Liver (tissue), 9 donors: Measurements from ENCODE around the gene KCTD16. TPM values are rescaled to one million over a fixed set of nuclear protein-coding genes. Genes with fewer than 3 reads are reported as not detected.

ENCODE experiments used
- DNase-seq: peaks from one replicate; pipeline ENCODE4 v3.0.0-alpha.2; 2017; ENCODE audit warnings: low spot score
- H3K27ac ChIP-seq, 2 donors: one replicate each; pipeline ENCODE4 v1.7.0; 2013; ENCODE audit warnings: inconsistent platforms in 2 of 2, low read length in 2 of 2, control low read depth in 1 of 2, low read depth in 1 of 2, mild to moderate bottlenecking in 1 of 2
- H3K27me3 ChIP-seq, 4 donors: one replicate each; pipeline versions ENCODE4 v1.6.1 to v1.7.0; 2013; ENCODE audit warnings: low read length in 3 of 4, inconsistent platforms in 1 of 4, mild to moderate bottlenecking in 1 of 4, moderate library complexity in 1 of 4; ENCODE audit not compliant: control insufficient read depth in 4 of 4, insufficient read depth in 4 of 4
- H3K36me3 ChIP-seq, 4 donors: one replicate each; pipeline versions ENCODE4 v1.6.1 to v1.7.0; 2013; ENCODE audit warnings: low read length in 3 of 4, mild to moderate bottlenecking in 3 of 4, low read depth in 1 of 4, moderate library complexity in 1 of 4; ENCODE audit not compliant: control insufficient read depth in 4 of 4, insufficient read depth in 3 of 4
- H3K4me1 ChIP-seq, 4 donors: one replicate each; pipeline versions ENCODE4 v1.6.1 to v1.7.0; 2013; ENCODE audit warnings: low read length in 3 of 4, mild to moderate bottlenecking in 3 of 4, moderate library complexity in 1 of 4; ENCODE audit not compliant: control insufficient read depth in 4 of 4, insufficient read depth in 4 of 4
- H3K4me3 ChIP-seq, 3 donors: one replicate each; pipeline versions ENCODE4 v1.6.1 to v1.7.0; 2013; ENCODE audit warnings: low read length in 3 of 3, control low read depth in 1 of 3, low read depth in 1 of 3, mild to moderate bottlenecking in 1 of 3
- H3K9ac ChIP-seq, 2 donors: one replicate each; pipeline ENCODE4 v1.7.0; 2013; ENCODE audit warnings: low read length in 2 of 2, mild to moderate bottlenecking in 2 of 2, moderate library complexity in 2 of 2, control low read depth in 1 of 2, low read depth in 1 of 2
- H3K9me3 ChIP-seq, 4 donors: one replicate each; pipeline versions ENCODE4 v1.6.1 to v1.7.0; 2013; ENCODE audit warnings: low read length in 3 of 4; ENCODE audit not compliant: control insufficient read depth in 4 of 4
- FOXA1 ChIP-seq: IDR thresholded peaks from 2 replicates; pipeline ENCODE4 v1.6.1; 2016; ENCODE audit warnings: antibody characterized with exemption
- FOXA2 ChIP-seq: IDR thresholded peaks from 2 replicates; pipeline ENCODE4 v1.6.1; 2016; ENCODE audit warnings: antibody characterized with exemption
- GABPA ChIP-seq, 2 donors: IDR thresholded peaks in 1 of 2; conservative IDR thresholded peaks in 1 of 2; 2 replicates each; pipeline ENCODE4 v1.6.1; 2016; ENCODE audit warnings: antibody characterized with exemption in 2 of 2, mild to moderate bottlenecking in 1 of 2, moderate library complexity in 1 of 2
- HNF4A ChIP-seq, 2 donors: conservative IDR thresholded peaks; 2 replicates each; pipeline ENCODE4 v1.6.1; 2016; ENCODE audit warnings: antibody characterized with exemption in 2 of 2, mild to moderate bottlenecking in 2 of 2
- HNF4G ChIP-seq: IDR thresholded peaks from 2 replicates; pipeline ENCODE4 v1.6.1; 2016; ENCODE audit warnings: antibody characterized with exemption
- JUND ChIP-seq, 2 donors: IDR thresholded peaks; 2 replicates each; pipeline ENCODE4 v1.6.1; 2016; ENCODE audit warnings: antibody characterized with exemption in 2 of 2
- NR2F2 ChIP-seq: IDR thresholded peaks from 2 replicates; pipeline ENCODE4 v1.6.1; 2016; ENCODE audit warnings: antibody characterized with exemption
- RAD21 ChIP-seq, 2 donors: IDR thresholded peaks; 2 replicates each; pipeline ENCODE4 v1.6.1; 2016; ENCODE audit warnings: antibody characterized with exemption in 2 of 2, mild to moderate bottlenecking in 2 of 2
- RXRA ChIP-seq, 2 donors: IDR thresholded peaks; 2 replicates each; pipeline ENCODE4 v1.6.1; 2017 to 2018; ENCODE audit warnings: antibody characterized with exemption in 2 of 2, mild to moderate bottlenecking in 1 of 2
- SP1 ChIP-seq: IDR thresholded peaks from 2 replicates; pipeline ENCODE4 v1.6.1; 2018; ENCODE audit warnings: antibody characterized with exemption, mild to moderate bottlenecking
- TAF1 ChIP-seq: conservative IDR thresholded peaks from 2 replicates; pipeline ENCODE4 v1.6.1; 2016; ENCODE audit warnings: antibody characterized with exemption, mild to moderate bottlenecking
- YY1 ChIP-seq: IDR thresholded peaks from 2 replicates; pipeline ENCODE4 v1.6.1; 2016; ENCODE audit warnings: antibody characterized with exemption, mild to moderate bottlenecking
- WGBS: extraction: QIAGEN DNeasy Blood & Tissue Kit; methylation state at CpG from one replicate; pipeline ENCODE4 v1.1.7; 2013; 5-methylcytosine and 5-hydroxymethylcytosine counted together
- polyA plus RNA-seq, 2 donors: library from polyadenylated mRNA; stranded (reverse) in 1 of 2; unstranded in 1 of 2; fragments of 200-250 nt in 1 of 2; fragments of >200 nt in 1 of 2; fragmentation: Nextera tagmentation in 1 of 2; extraction: Ambion mirVana in 1 of 2; gene quantifications; one replicate each; pipeline versions ENCODE4 v1.2.1 to v1.2.3, GENCODE V29; 2013 to 2015
- total RNA-seq, 2 donors: library from RNA; depleted of rRNA; stranded (reverse); fragments of >200 nt; gene quantifications; one replicate each; pipeline ENCODE4 v1.2.3, GENCODE V29; 2014
- TF ChIP-seq, protein P1 (sequence below): IDR thresholded peaks from 2 replicates; pipeline ENCODE4 v1.6.1; 2016; ENCODE audit warnings: antibody characterized with exemption
- TF ChIP-seq, protein P2 (sequence below): IDR thresholded peaks from 2 replicates; pipeline ENCODE4 v1.6.1; 2016; ENCODE audit warnings: antibody characterized with exemption
- TF ChIP-seq, protein P3 (sequence below): fragments of 150-350 bp; IDR thresholded peaks from 2 replicates; pipeline ENCODE4 v1.5.1; 2017; ENCODE audit warnings: improper control_type of control experiment, low read depth, low read length; ENCODE audit not compliant: missing input control
- TF ChIP-seq, protein P4 (sequence below): IDR thresholded peaks from 2 replicates; pipeline ENCODE4 v1.6.1; 2016; ENCODE audit warnings: antibody characterized with exemption, mild to moderate bottlenecking
- donor health status: healthy.
- donor health status: healthy.
- donor health status: healthy.
- donor health status: healthy.
- donor health status: healthy.

Gene KCTD16
- total and polyA plus RNA-seq, 4 donors, result under 0.01 to 0.05 (median 0.01) TPM; not detected in 1

DNA sequence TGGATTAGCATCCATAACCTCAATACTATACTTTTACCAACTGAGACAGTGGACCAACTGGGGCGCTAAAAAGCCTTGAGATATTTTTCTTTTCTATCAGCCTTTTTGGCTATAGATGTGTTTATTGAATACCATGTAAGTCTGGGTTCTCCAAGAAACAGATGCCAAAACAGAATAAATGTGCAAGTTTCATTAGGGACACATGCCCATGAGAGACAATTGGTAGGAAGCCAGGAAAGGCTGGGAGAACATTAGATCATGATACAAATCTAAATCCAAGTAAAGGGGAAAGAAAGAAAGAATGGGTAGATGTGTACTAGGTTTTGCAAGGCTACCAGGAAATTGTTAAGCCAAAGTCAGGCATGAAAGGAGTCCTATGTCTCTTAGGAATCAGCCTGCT is 152.5 kb downstream of the KCTD16 start:
- Histone ChIP-seq H3K27ac (no peak overlapping the region), H3K9me3 (no peaks in the 10 kb centered on the region), H3K27me3 (no peaks in the 10 kb centered on the region), H3K9ac (no peak overlapping the region), H3K4me3 (no peak overlapping the region), H3K4me1 (no peaks in the 10 kb centered on the region), H3K36me3 (no peaks in the 10 kb centered on the region)
- DNase-seq, result no peak
- TF ChIP-seq RXRA (IDR thresholded peaks at IDR 0.05) (no peak), RAD21 (IDR thresholded peaks at IDR 0.05) (no peak), HNF4G (no peak), YY1 (no peak), JUND (IDR thresholded peaks at IDR 0.05) (no peak), GABPA (IDR thresholded peaks at IDR 0.05 in 1 of 2, conservative IDR thresholded peaks at IDR 0.05 in 1 of 2) (no peak), FOXA1 (no peak), SP1 (no peak), TAF1 (no peak), FOXA2 (no peak)
- TF ChIP-seq, protein P1, sequence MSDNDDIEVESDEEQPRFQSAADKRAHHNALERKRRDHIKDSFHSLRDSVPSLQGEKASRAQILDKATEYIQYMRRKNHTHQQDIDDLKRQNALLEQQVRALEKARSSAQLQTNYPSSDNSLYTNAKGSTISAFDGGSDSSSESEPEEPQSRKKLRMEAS, result no peak
- TF ChIP-seq, protein P2, sequence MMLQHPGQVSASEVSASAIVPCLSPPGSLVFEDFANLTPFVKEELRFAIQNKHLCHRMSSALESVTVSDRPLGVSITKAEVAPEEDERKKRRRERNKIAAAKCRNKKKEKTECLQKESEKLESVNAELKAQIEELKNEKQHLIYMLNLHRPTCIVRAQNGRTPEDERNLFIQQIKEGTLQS, result no peak
- TF ChIP-seq, protein P3, sequence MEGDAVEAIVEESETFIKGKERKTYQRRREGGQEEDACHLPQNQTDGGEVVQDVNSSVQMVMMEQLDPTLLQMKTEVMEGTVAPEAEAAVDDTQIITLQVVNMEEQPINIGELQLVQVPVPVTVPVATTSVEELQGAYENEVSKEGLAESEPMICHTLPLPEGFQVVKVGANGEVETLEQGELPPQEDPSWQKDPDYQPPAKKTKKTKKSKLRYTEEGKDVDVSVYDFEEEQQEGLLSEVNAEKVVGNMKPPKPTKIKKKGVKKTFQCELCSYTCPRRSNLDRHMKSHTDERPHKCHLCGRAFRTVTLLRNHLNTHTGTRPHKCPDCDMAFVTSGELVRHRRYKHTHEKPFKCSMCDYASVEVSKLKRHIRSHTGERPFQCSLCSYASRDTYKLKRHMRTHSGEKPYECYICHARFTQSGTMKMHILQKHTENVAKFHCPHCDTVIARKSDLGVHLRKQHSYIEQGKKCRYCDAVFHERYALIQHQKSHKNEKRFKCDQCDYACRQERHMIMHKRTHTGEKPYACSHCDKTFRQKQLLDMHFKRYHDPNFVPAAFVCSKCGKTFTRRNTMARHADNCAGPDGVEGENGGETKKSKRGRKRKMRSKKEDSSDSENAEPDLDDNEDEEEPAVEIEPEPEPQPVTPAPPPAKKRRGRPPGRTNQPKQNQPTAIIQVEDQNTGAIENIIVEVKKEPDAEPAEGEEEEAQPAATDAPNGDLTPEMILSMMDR, result no peak
- WGBS, result 91% methylated on average over 1 of the region's 1 CpG

DNA sequence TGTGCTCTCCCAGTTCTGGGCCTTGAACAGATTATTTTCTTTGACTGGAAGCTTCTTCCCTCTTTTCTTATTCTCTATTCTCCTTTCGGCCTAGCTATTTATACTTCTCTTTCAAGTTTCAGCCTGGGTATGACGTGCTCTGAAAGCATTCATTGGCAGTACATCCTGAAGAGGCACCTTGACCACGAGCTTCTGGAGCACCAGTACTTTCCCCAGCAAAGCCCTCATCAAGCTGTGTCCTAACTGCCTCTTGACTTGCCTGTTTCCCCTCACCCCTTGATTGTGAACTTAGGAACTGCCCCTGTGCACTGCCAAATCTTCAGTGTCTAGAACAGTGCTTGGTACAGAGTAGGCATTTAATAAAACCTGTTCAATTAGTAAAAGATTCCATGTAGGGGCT is 154.9 kb downstream of the KCTD16 start:
- DNase-seq, result no peak
- Histone ChIP-seq H3K9me3 (no peaks in the 10 kb centered on the region), H3K9ac (no peak overlapping the region), H3K27ac (no peak overlapping the region), H3K27me3 (no peaks in the 10 kb centered on the region), H3K36me3 (no peaks in the 10 kb centered on the region), H3K4me1 (no peaks in the 10 kb centered on the region), H3K4me3 (no peak overlapping the region)
- 88% methylated on average over 3 of the region's 3 CpGs for WGBS
- no peak for TF ChIP-seq NR2F2
- TF ChIP-seq, protein P2, result no peak
- TF ChIP-seq JUND (IDR thresholded peaks at IDR 0.05), result no peak

DNA sequence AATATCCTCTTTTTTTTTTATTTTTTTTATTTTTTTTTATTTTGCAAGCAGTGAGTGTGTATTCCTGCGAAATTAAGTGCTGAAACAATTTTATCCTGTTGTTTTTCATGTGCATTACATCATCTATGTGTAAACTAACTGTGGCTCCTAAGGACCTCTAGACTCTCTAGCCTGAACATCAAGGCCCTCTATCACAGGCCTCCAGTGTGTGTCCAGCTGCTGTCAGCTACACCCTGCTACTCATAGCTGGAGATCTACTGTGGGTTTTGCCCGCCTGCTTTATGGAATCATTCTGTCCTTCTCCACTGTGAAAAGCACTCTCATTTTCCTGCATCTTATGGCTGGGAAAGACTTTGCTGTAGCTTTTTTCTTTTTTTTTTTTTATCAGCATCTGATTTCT is 157.8 kb downstream of the KCTD16 start:
- Histone ChIP-seq H3K9me3 (no peaks in the 10 kb centered on the region), H3K27ac (no peak overlapping the region), H3K9ac (no peak overlapping the region), H3K36me3 (no peaks in the 10 kb centered on the region), H3K4me3 (no peak overlapping the region), H3K4me1 (no peaks in the 10 kb centered on the region), H3K27me3 (no peaks in the 10 kb centered on the region)
- no peak for TF ChIP-seq GABPA (IDR thresholded peaks at IDR 0.05 in 1 of 2, conservative IDR thresholded peaks at IDR 0.05 in 1 of 2)
- TF ChIP-seq JUND (IDR thresholded peaks at IDR 0.05), result no peak
- TF ChIP-seq, protein P3, result no peak
- no peak for TF ChIP-seq SP1
- TF ChIP-seq, protein P4, sequence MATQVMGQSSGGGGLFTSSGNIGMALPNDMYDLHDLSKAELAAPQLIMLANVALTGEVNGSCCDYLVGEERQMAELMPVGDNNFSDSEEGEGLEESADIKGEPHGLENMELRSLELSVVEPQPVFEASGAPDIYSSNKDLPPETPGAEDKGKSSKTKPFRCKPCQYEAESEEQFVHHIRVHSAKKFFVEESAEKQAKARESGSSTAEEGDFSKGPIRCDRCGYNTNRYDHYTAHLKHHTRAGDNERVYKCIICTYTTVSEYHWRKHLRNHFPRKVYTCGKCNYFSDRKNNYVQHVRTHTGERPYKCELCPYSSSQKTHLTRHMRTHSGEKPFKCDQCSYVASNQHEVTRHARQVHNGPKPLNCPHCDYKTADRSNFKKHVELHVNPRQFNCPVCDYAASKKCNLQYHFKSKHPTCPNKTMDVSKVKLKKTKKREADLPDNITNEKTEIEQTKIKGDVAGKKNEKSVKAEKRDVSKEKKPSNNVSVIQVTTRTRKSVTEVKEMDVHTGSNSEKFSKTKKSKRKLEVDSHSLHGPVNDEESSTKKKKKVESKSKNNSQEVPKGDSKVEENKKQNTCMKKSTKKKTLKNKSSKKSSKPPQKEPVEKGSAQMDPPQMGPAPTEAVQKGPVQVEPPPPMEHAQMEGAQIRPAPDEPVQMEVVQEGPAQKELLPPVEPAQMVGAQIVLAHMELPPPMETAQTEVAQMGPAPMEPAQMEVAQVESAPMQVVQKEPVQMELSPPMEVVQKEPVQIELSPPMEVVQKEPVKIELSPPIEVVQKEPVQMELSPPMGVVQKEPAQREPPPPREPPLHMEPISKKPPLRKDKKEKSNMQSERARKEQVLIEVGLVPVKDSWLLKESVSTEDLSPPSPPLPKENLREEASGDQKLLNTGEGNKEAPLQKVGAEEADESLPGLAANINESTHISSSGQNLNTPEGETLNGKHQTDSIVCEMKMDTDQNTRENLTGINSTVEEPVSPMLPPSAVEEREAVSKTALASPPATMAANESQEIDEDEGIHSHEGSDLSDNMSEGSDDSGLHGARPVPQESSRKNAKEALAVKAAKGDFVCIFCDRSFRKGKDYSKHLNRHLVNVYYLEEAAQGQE, result no peak
- no peak for TF ChIP-seq YY1
- TF ChIP-seq NR2F2, result no peak
- TF ChIP-seq FOXA2, result no peak
- no peak for TF ChIP-seq HNF4G
- no peak for TF ChIP-seq HNF4A (conservative IDR thresholded peaks at IDR 0.05)
- TF ChIP-seq, protein P2, result no peak
- TF ChIP-seq, protein P1, result no peak
- no peak for TF ChIP-seq RXRA (IDR thresholded peaks at IDR 0.05)
- no peak for DNase-seq
- WGBS, result 72% methylated on average over 2 of the region's 2 CpGs
